ENCODE results near the gene PRKD1.

- TF ChIP-seq YY1 (IDR thresholded peaks at IDR 0.05; ENCODE audit: insufficient read depth, insufficient read length) = no peak
- no peak for TF ChIP-seq SUZ12 (IDR thresholded peaks at IDR 0.05; ENCODE audit: extremely low read depth, insufficient read depth, insufficient read length)
- TF ChIP-seq ZNF274 (IDR thresholded peaks at IDR 0.05; ENCODE audit: low read depth, low read length) = no peak
Measured at GRCh38 chr14:29971101-29971500, 43.5 kb upstream of the PRKD1 start.
